Measurements from ENCODE around the gene HVCN1.
A peak's percentile ranks its signal among the peaks of the same experiment; 100 is the strongest.

The HVCN1 gene

GRCh38 chr12:110668480-110669192 lies 20.3 kb downstream of the HVCN1 start:
- H3K27ac Mint-ChIP-seq = no peak overlapping the region
- peaks cover 11% of the 10 kb centered on the region for H3K27me3 Mint-ChIP-seq (ENCODE audit: low read depth, poor library complexity)
- H3K4me3 Mint-ChIP-seq = no peak overlapping the region
- H3K9me3 Mint-ChIP-seq = peaks cover 37% of the 10 kb centered on the region
- peaks cover 24% of the 10 kb centered on the region for H3K4me1 Mint-ChIP-seq
- no peak for DNase-seq
- peaks cover 41% of the 10 kb centered on the region for H3K36me3 Mint-ChIP-seq (ENCODE audit: low read depth)
- no peak for TF ChIP-seq CTCF (IDR thresholded peaks at IDR 0.05)

- peaks cover 40% of the 10 kb centered on the region for H3K36me3 Mint-ChIP-seq (ENCODE audit: low read depth)
- H3K9me3 Mint-ChIP-seq = peaks cover 37% of the 10 kb centered on the region
- no peak for DNase-seq
- peaks cover 24% of the 10 kb centered on the region for H3K4me1 Mint-ChIP-seq
- H3K27ac Mint-ChIP-seq = no peak overlapping the region
- H3K4me3 Mint-ChIP-seq = no peak overlapping the region
- no peak for TF ChIP-seq CTCF (IDR thresholded peaks at IDR 0.05)
- H3K27me3 Mint-ChIP-seq (ENCODE audit: low read depth, poor library complexity) = peaks cover 7% of the 10 kb centered on the region
Measured at GRCh38 chr12:110667671-110668070, 21.2 kb downstream of the HVCN1 start.

- peaks cover 7% of the 10 kb centered on the region for H3K27me3 Mint-ChIP-seq (ENCODE audit: low read depth, poor library complexity)
Measured at GRCh38 chr12:110666892-110667291, 22.0 kb downstream of the HVCN1 start.

DNA sequence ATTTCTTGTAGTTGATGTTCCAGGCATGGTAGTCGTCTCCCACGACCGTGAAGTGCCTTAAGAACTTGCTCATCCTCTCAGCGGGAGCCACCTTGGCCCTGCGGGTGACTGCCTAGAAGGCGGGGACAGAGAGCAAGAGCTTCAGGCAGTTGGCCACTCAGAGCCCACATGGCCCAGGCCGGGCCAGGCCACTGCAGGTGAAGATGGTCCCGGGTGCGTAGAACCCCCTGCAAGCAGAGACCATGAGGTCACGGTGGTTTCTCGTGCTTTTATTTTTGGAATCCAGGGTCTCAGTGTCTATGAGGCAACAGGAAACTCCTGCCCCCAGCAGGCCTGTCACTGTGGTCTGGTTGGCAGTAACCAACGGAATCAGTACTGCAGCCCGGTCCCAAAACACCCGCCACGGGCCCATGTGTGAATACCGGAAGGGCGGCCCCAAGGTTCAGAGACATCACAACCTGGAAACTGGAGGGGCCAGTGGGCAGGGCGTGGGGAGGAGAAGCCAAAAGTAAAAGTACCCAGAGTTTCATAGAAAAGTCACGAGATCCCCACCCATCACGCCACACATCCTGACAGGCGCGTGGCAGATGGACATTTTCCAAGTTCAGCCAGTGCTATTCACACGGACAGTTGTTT lies 27.5 kb downstream of the HVCN1 start:
- Mint-ChIP-seq H3K9me3 (peaks cover 25% of the 10 kb centered on the region), H3K27ac (no peak overlapping the region), H3K4me1 (peaks cover 23% of the 10 kb centered on the region), H3K36me3 (ENCODE audit: low read depth) (peaks cover 34% of the 10 kb centered on the region), H3K27me3 (ENCODE audit: low read depth, poor library complexity) (no peaks in the 10 kb centered on the region), H3K4me3 (no peak overlapping the region)
- TF ChIP-seq CTCF (IDR thresholded peaks at IDR 0.05) = no peak
- no peak for DNase-seq

More at GRCh38 chr12:110666892-110667291, 22.0 kb downstream of the HVCN1 start:
- no peak overlapping the region for H3K27ac Mint-ChIP-seq
- TF ChIP-seq CTCF (IDR thresholded peaks at IDR 0.05) = no peak
- peaks cover 37% of the 10 kb centered on the region for H3K9me3 Mint-ChIP-seq
- peak overlapping the region; percentile 35 for H3K4me3 Mint-ChIP-seq
- no peak for DNase-seq
- peaks cover 39% of the 10 kb centered on the region for H3K36me3 Mint-ChIP-seq (ENCODE audit: low read depth)
- peaks cover 24% of the 10 kb centered on the region for H3K4me1 Mint-ChIP-seq

DNA sequence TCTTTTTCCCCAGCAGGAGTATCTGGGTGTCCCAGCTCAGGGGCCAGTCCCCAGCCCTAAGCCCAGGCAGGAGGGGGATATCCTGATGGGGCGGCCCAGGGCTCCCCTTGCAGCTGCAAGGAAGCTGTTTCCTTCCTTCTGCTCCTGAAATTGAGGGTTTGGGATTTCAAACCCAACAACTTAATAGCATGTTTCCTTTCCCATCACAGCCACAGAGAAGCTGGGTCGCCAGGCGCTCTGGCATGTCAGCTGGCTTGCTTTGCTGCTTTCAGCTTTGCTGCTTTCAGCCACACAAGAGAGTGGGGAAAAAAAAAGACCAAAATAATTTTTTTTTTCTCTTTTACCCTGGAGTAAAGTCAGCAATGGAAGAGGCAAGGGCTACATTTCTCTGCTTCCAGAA lies 30.0 kb downstream of the HVCN1 start:
- no peaks in the 10 kb centered on the region for H3K27me3 Mint-ChIP-seq (ENCODE audit: low read depth, poor library complexity)
- H3K9me3 Mint-ChIP-seq = no peaks in the 10 kb centered on the region
- H3K4me3 Mint-ChIP-seq = no peak overlapping the region
- H3K27ac Mint-ChIP-seq = peak overlapping the region; percentile 57
- peaks cover 21% of the 10 kb centered on the region for H3K36me3 Mint-ChIP-seq (ENCODE audit: low read depth)
- TF ChIP-seq CTCF (IDR thresholded peaks at IDR 0.05) = no peak
- DNase-seq = no peak
- peaks cover 23% of the 10 kb centered on the region for H3K4me1 Mint-ChIP-seq

DNA sequence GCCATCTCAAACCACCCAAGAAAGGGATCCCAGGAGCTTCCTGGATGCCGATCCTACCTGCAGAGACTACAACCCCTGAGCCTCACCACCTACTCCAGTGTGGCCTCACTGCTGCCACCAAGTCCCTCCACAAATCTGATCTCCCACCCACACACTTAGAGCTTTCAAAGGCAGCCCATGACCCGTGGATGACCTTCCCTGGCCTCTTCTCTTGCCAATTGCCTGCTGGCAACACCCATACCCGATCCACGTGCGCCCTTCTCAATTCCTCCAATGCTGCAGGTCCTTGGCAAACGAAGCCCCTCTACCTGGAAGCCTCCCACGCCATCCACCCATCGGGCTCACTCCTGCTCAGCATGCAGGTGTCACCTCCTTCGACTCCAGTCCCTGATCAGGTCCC lies 30.7 kb downstream of the HVCN1 start:
- Mint-ChIP-seq H3K4me1 (peaks cover 23% of the 10 kb centered on the region), H3K27ac (peak overlapping the region; percentile 89), H3K36me3 (ENCODE audit: low read depth) (peaks cover 24% of the 10 kb centered on the region), H3K4me3 (no peak overlapping the region), H3K9me3 (no peaks in the 10 kb centered on the region), H3K27me3 (ENCODE audit: low read depth, poor library complexity) (peaks cover 6% of the 10 kb centered on the region)
- TF ChIP-seq CTCF (IDR thresholded peaks at IDR 0.05) = no peak
- no peak for DNase-seq
